H1 (cell line): ENCODE measurements around the gene PRKAR1B. TPM values are rescaled to one million over a fixed set of nuclear protein-coding genes. Genes with fewer than 3 reads are reported as not detected.

Experiments
- CTCF ChIA-PET: fragments of 300-600 bp; sonication (Branson Sonifier 250); formaldehyde crosslinking; loops from one replicate; lab custom pipeline; 2021; ENCODE audit not compliant: partially characterized antibody; lab: Charles Lee
- POLR2A ChIA-PET: fragments of 300-600 bp; sonication (Branson Sonifier 250); formaldehyde crosslinking; loops from one replicate; lab custom pipeline; 2021; ENCODE audit warnings: inconsistent platforms; ENCODE audit not compliant: partially characterized antibody; lab: Charles Lee
- DNase-seq, 2 experiments: peaks; one replicate each; pipeline versions ENCODE4 v3.0.0 to v3.0.0-alpha.2; 2010 to 2022; ENCODE audit warnings: low spot score in 2 of 2, low read depth in 1 of 2, mixed read lengths in 1 of 2
- FAIRE-seq: peaks from 2 replicates; lab custom pipeline; 2011; peaks lifted over from hg19 to GRCh38; lab: Jason Lieb, UNC
- H2AFZ ChIP-seq: 2 replicates; pipeline ENCODE4 v1.8.1; 2012; ENCODE audit warnings: low read length, inconsistent platforms
- H2AK5ac ChIP-seq: 2 replicates; pipeline ENCODE4 v1.6.1; 2013; ENCODE audit warnings: low read depth, low read length
- H2BK120ac ChIP-seq: replicated peaks from 2 replicates; pipeline ENCODE3; 2013; ENCODE audit warnings: low read depth, low read length, inconsistent platforms
- H2BK12ac ChIP-seq: 2 replicates; pipeline ENCODE4 v1.6.1; 2013; ENCODE audit warnings: low read depth, low read length
- H2BK15ac ChIP-seq: 2 replicates; pipeline ENCODE4 v1.6.1; 2013; ENCODE audit warnings: low read length
- H2BK20ac ChIP-seq: 2 replicates; pipeline ENCODE4 v1.6.1; 2013; ENCODE audit warnings: low read length
- H2BK5ac ChIP-seq: 2 replicates; pipeline ENCODE4 v1.6.1; 2013; ENCODE audit warnings: low read depth, low read length
- H3K14ac ChIP-seq: 2 replicates; pipeline ENCODE4 v1.6.1; 2013; ENCODE audit warnings: inconsistent platforms; ENCODE audit not compliant: insufficient read length
- H3K18ac ChIP-seq: 2 replicates; pipeline ENCODE4 v1.6.1; 2013; ENCODE audit warnings: low read length; ENCODE audit errors: extremely low read depth
- H3K23ac ChIP-seq: 2 replicates; pipeline ENCODE4 v1.6.1; 2013; ENCODE audit warnings: inconsistent platforms; ENCODE audit not compliant: insufficient read length
- H3K23me2 ChIP-seq: 2 replicates; pipeline ENCODE4 v1.6.1; 2013; ENCODE audit warnings: low read depth, low read length
- H3K27ac ChIP-seq: 2 replicates; pipeline ENCODE4 v1.6.1; 2011; ENCODE audit warnings: low read depth, low read length, inconsistent platforms
- H3K27me3 ChIP-seq, 4 experiments: replicated peaks in 1 of 4; 1 replicate in 1 of 4; 2 replicates in 3 of 4; pipeline versions ENCODE4 v1.6.1 to v1.8.1; 2011 to 2013; ENCODE audit warnings: low read length in 3 of 4, mild to moderate bottlenecking in 3 of 4, inconsistent platforms in 2 of 4, mixed read lengths in 2 of 4, moderate library complexity in 1 of 4; ENCODE audit not compliant: control insufficient read depth in 3 of 4, insufficient read depth in 3 of 4; ENCODE audit errors: extremely low read depth in 1 of 4
- H3K36me3 ChIP-seq, 4 experiments: 2 replicates each; pipeline versions ENCODE4 v1.6.1 to v1.8.1; 2011 to 2013; ENCODE audit warnings: mild to moderate bottlenecking in 4 of 4, low read length in 3 of 4, moderate library complexity in 2 of 4, control low read depth in 1 of 4, inconsistent platforms in 1 of 4; ENCODE audit not compliant: insufficient read depth in 4 of 4, control insufficient read depth in 2 of 4
- H3K4ac ChIP-seq: replicated peaks from 2 replicates; pipeline ENCODE3; 2013; ENCODE audit warnings: low read length, low read depth, mixed read lengths, inconsistent platforms; ENCODE audit not compliant: insufficient read length
- H3K4me1 ChIP-seq, 4 experiments: replicated peaks in 1 of 4; 1 replicate in 1 of 4; 2 replicates in 3 of 4; pipeline versions ENCODE4 v1.6.1 to v1.8.1; 2011 to 2013; ENCODE audit warnings: low read length in 3 of 4, inconsistent platforms in 2 of 4, mixed read lengths in 1 of 4; ENCODE audit not compliant: insufficient read depth in 4 of 4, control insufficient read depth in 3 of 4
- H3K4me2 ChIP-seq, 2 experiments: 2 replicates each; pipeline versions ENCODE4 v1.6.1 to v1.8.1; 2011 to 2013; ENCODE audit warnings: low read depth in 2 of 2, low read length in 2 of 2, control low read depth in 1 of 2, inconsistent platforms in 1 of 2, mild to moderate bottlenecking in 1 of 2; ENCODE audit not compliant: insufficient read depth in 1 of 2
- H3K4me3 ChIP-seq, 4 experiments: fragments of 200-600, 300-600 bp in 1 of 4; sonication (generic), shearing (Covaris generic), sonication (Bioruptor Twin) in 1 of 4; 2 replicates each; pipeline versions ENCODE4 v1.5.1 to v1.8.1; 2011 to 2016; ENCODE audit warnings: low read length in 4 of 4, low read depth in 3 of 4, control low read depth in 2 of 4, inconsistent platforms in 2 of 4, mild to moderate bottlenecking in 2 of 4, mixed read lengths in 1 of 4, moderate library complexity in 1 of 4; ENCODE audit not compliant: insufficient read depth in 2 of 4; ENCODE audit errors: extremely low read depth in 1 of 4
- H3K56ac ChIP-seq: replicated peaks from 2 replicates; pipeline ENCODE3; 2013; ENCODE audit warnings: low read depth, mild to moderate bottlenecking, mixed read lengths, low read length, inconsistent platforms; ENCODE audit not compliant: insufficient read length
- H3K79me1 ChIP-seq: 2 replicates; pipeline ENCODE4 v1.6.1; 2013; ENCODE audit warnings: low read depth, low read length, control low read depth
- H3K79me2 ChIP-seq, 2 experiments: 2 replicates each; pipeline versions ENCODE4 v1.6.1 to v1.8.1; 2012 to 2013; ENCODE audit warnings: low read length in 2 of 2, mild to moderate bottlenecking in 2 of 2, inconsistent platforms in 1 of 2; ENCODE audit not compliant: insufficient read depth in 2 of 2, control insufficient read depth in 1 of 2
- H3K9ac ChIP-seq, 4 experiments: replicated peaks in 1 of 4; 1 replicate in 1 of 4; 2 replicates in 3 of 4; pipeline versions ENCODE4 v1.6.1 to v1.8.1; 2011 to 2013; ENCODE audit warnings: low read depth in 3 of 4, low read length in 3 of 4, control low read depth in 2 of 4, mild to moderate bottlenecking in 2 of 4, moderate library complexity in 2 of 4, inconsistent platforms in 1 of 4; ENCODE audit errors: extremely low read depth in 1 of 4
- H3K9me3 ChIP-seq, 2 experiments: 2 replicates each; pipeline versions ENCODE4 v1.6.1 to v1.8.1; 2012 to 2013; ENCODE audit warnings: mild to moderate bottlenecking in 2 of 2, moderate library complexity in 2 of 2, control low read depth in 1 of 2, inconsistent platforms in 1 of 2, low read depth in 1 of 2, low read length in 1 of 2, mixed read lengths in 1 of 2; ENCODE audit not compliant: insufficient read depth in 2 of 2
- H4K20me1 ChIP-seq, 2 experiments: replicated peaks in 1 of 2; 2 replicates each; pipeline versions ENCODE3 to v1.8.1; 2011 to 2013; ENCODE audit warnings: inconsistent platforms in 2 of 2, low read length in 2 of 2, mild to moderate bottlenecking in 1 of 2; ENCODE audit not compliant: insufficient read depth in 2 of 2, control insufficient read depth in 1 of 2
- H4K5ac ChIP-seq: 2 replicates; pipeline ENCODE4 v1.6.1; 2013; ENCODE audit warnings: low read length, low read depth, mixed read lengths, inconsistent platforms; ENCODE audit not compliant: insufficient read length
- H4K8ac ChIP-seq: 2 replicates; pipeline ENCODE4 v1.8.0; 2013; ENCODE audit warnings: mild to moderate bottlenecking, moderate library complexity, low read length, inconsistent platforms; ENCODE audit not compliant: insufficient read depth; ENCODE audit errors: extremely low read depth
- H4K91ac ChIP-seq: replicated peaks from 2 replicates; pipeline ENCODE3; 2013; ENCODE audit warnings: low read length, mixed read lengths, inconsistent platforms; ENCODE audit not compliant: insufficient read length
- ASH2L ChIP-seq: fragments of 200-600, 300-600 bp; sonication (generic); IDR thresholded peaks from one replicate; pipeline ENCODE4 v1.7.1; 2017; ENCODE audit warnings: low read length
- CEBPB ChIP-seq: IDR thresholded peaks from 2 replicates; pipeline ENCODE4 v1.6.1; 2012; ENCODE audit warnings: low read depth, low read length
- JUN ChIP-seq: IDR thresholded peaks from 2 replicates; pipeline ENCODE4 v1.6.1; 2011; ENCODE audit warnings: low read depth, mild to moderate bottlenecking, improper control_type of control experiment, low read length
- MAFK ChIP-seq: IDR thresholded peaks from 2 replicates; pipeline ENCODE4 v1.6.1; 2012; ENCODE audit warnings: low read depth, mild to moderate bottlenecking, improper control_type of control experiment, low read length
- POU5F1 ChIP-seq: IDR thresholded peaks from 2 replicates; pipeline ENCODE4 v1.6.1; 2011; ENCODE audit warnings: low read depth, mild to moderate bottlenecking, low read length, moderate library complexity
- RNF2 ChIP-seq: fragments of 200-900, 300-1000 bp; sonication (generic); IDR thresholded peaks from 2 replicates; pipeline ENCODE4 v1.7.1; 2016; ENCODE audit warnings: borderline replicate concordance, low read depth, mild to moderate bottlenecking, antibody characterized with exemption, low read length; ENCODE audit not compliant: poor library complexity, severe bottlenecking; ENCODE audit errors: missing control alignments
- RXRA ChIP-seq: IDR thresholded peaks from 2 replicates; pipeline ENCODE4 v1.6.1; 2011; ENCODE audit warnings: low read depth, mild to moderate bottlenecking, low read length, moderate library complexity; ENCODE audit not compliant: insufficient read depth
- TAF1 ChIP-seq: IDR thresholded peaks from 2 replicates; pipeline ENCODE4 v1.6.1; 2011; ENCODE audit warnings: mild to moderate bottlenecking, low read depth, low read length
- TBP ChIP-seq: IDR thresholded peaks from 2 replicates; pipeline ENCODE4 v1.6.1; 2011; ENCODE audit warnings: low read depth, low read length, improper control_type of control experiment
- WGBS, 2 experiments: shearing (Covaris generic) in 1 of 2; methylation state at CpG; one replicate each; pipeline versions ENCODE4 v1.1.6 to v1.1.7; 2013 to 2015; ENCODE audit warnings: low lambda C conversion rate in 2 of 2, mixed read lengths in 2 of 2, inconsistent platforms in 1 of 2, low coverage in 1 of 2, missing lambda C conversion rate in 1 of 2; ENCODE audit not compliant: insufficient replicate concordance in 2 of 2, insufficient coverage in 1 of 2, insufficient read length in 1 of 2; ENCODE audit errors: extremely low coverage in 1 of 2, missing lambda C conversion rate in 1 of 2; 5-methylcytosine and 5-hydroxymethylcytosine counted together
- polyA plus RNA-seq, 7 experiments: library from polyadenylated mRNA; depleted of rRNA in 3 of 7; stranded (reverse) in 5 of 7; unstranded in 2 of 7; fragments of >200 nt in 5 of 7; fragments of 200-250 nt in 2 of 7; gene quantifications; 1 replicate in 5 of 7; 2 replicates in 1 of 7; 4 replicates in 1 of 7; pipeline versions ENCODE4 v1.2.1 to v1.2.3, GENCODE V29; 2011 to 2013; ENCODE audit warnings: missing spikeins in 2 of 7, mixed read lengths in 2 of 7
- total RNA-seq: library from RNA; stranded (reverse); fragmentation: NEBNext Ultra II Directional; extraction: Animal tissue kit (Norgen Biotek cat#: 25700); gene quantifications from 2 replicates; pipeline ENCODE4 v1.2.1, GENCODE V29; 2021

PRKAR1B gene
- total and polyA plus RNA-seq, 2 of the 8 experiments (the other 6 are each of a cell fraction or from before 2014, with no cell fraction given): 12.3 to 55.7 TPM

DNA sequence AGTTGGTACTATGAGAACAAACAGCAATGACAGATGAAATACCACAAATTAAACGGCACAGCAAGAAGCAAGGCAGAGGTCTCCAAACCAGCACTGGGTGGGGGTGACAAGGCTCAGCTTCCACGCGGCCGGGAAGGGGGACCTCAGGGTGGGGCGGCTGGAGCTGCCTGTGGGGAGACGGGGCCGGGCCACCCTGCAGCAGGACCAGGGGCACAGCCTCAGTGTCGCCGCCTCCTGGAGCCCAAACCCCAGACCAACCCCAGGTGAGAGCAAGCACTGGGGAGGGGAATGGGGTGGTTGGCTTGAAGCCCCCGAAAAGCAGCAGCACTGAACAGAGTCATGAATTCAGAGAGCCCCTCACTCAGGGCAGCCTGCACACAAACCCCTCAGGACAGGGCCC lies 49.3 kb upstream of the PRKAR1B start:
- no peak overlapping the region for H4K8ac ChIP-seq
- POLR2A ChIA-PET: no interaction called here
- no peaks in the 10 kb centered on the region for H3K27me3 ChIP-seq
- H2BK15ac ChIP-seq: no peak overlapping the region
- no peak overlapping the region for H3K4me2 ChIP-seq
- peaks cover 9 to 33% (median 23%) of the 10 kb centered on the region in 4 experiments for H3K36me3 ChIP-seq
- no peaks in the 10 kb centered on the region for H3K79me2 ChIP-seq
- no peak overlapping the region for H3K4ac ChIP-seq
- no peak overlapping the region for H4K5ac ChIP-seq
- H3K79me1 ChIP-seq: no peaks in the 10 kb centered on the region; the same call in 1 of the 2 replicates
- DNase-seq (no peak), FAIRE-seq (no peak)
- no peak overlapping the region for H3K9ac ChIP-seq
- TF ChIP-seq POU5F1 (no peak), JUN (no peak), RNF2 (no peak), RXRA (no peak), ASH2L (no peak), CEBPB (no peak), TBP (no peak), MAFK (no peak), TAF1 (no peak)
- H2AK5ac ChIP-seq: no peak overlapping the region
- H3K23me2 ChIP-seq: no peaks in the 10 kb centered on the region
- no peak overlapping the region for H2BK120ac ChIP-seq
- H3K14ac ChIP-seq: no peak overlapping the region
- H3K9me3 ChIP-seq: no peaks in the 10 kb centered on the region
- H3K4me1 ChIP-seq: peaks cover 0 to 5% (median under 1%) of the 10 kb centered on the region in 4 experiments; a peak in 2 of 7 replicates
- no peak overlapping the region for H2BK12ac ChIP-seq
- no peak overlapping the region for H3K56ac ChIP-seq
- no peak overlapping the region for H3K4me3 ChIP-seq
- H2AFZ ChIP-seq: no peak overlapping the region
- no peak overlapping the region for H2BK5ac ChIP-seq
- CTCF ChIA-PET: interaction anchor here (1.1 to 6.3 kb wide), 3 partner anchors 11 to 454 kb away, joined by 3 to 35 read pairs (median 19); no protein-coding TSS in a partner anchor
- WGBS, 2 experiments: 94% methylated on average over 10 of the region's 10 CpGs; no CpG with 5 or more reads in 1 of the 2 experiments
- H3K23ac ChIP-seq: no peak overlapping the region
- H3K27ac ChIP-seq: no peak overlapping the region
- peaks cover 3 to 6% of the 10 kb centered on the region in 2 experiments for H4K20me1 ChIP-seq
- no peak overlapping the region for H3K18ac ChIP-seq
- no peak overlapping the region for H4K91ac ChIP-seq
- no peak overlapping the region for H2BK20ac ChIP-seq
